GM18508 (cell line): Measurements from ENCODE around the gene NRCAM.
A peak's percentile ranks its signal among the peaks of the same experiment; 100 is the strongest.

Experiments
- ATAC-seq: cut with Tn5 transposase; IDR thresholded peaks from one replicate; pipeline ENCODE4 v1.9.1; 2021; ENCODE audit warnings: moderate number of reproducible peaks; ENCODE audit not compliant: insufficient read depth, unreplicated experiment

The NRCAM gene

DNA sequence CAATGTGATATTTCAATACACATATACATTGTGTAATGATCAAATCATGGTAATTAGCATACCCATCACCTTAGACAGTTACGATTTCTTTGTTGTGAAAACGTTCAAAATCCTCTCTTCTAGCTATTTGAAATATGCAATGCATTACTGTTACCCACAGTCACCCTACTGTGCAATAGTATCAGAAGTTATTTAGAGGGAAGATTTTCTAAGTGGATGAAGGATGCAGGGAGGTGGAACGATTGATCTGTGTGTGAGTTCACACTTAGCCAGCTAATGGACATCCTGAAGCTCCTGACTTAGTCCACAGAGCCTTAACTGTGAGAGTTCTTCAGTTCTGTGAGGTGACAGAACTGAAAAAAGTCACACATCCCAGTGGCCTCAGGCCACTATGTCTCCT, 228.9 kb downstream of the NRCAM start:
- no peak for ATAC-seq

- no peak for ATAC-seq
These were observed 229.4 kb downstream of the NRCAM start for GRCh38 chr7:108226816-108227299.

- ATAC-seq, result no peak
These were observed 230.6 kb downstream of the NRCAM start for GRCh38 chr7:108225531-108226181.

GRCh38 chr7:108224387-108224786, 231.8 kb downstream of the NRCAM start:
- ATAC-seq, result no peak

DNA sequence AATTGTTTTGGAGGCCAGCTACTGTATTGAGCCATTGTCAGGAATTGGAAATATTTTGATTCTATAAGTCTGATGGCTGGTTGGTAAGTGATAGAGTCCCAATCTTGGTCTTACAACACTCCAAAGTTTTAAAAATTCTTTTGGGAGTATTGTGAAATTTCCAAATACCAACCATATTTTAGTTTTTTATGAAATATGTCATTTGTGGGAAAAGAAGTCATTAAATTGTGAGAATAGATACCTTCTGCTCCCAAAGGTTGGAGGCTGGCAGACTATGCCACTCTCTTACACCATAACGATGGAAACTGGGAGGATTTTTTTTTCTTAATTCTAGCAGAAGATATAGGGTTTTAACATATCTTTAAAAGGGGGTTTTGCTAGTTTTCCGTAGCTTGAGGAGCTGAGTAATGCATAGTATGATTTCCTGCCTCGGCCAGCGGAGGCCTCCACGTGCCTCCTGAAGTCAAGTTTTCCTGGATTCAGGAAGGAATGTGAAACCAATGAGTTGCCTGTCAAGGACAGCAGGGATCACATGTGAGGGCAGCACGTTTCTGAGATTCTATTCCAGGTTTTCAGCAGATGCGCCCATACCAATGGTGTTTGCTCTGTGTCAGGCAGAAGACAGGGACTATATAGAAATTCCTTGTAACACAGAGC, 233.9 kb downstream of the NRCAM start:
- ATAC-seq, result no peak

- ATAC-seq, result peak; percentile 63
These were observed 244.6 kb downstream of the NRCAM start for GRCh38 chr7:108211382-108212201.

GRCh38 chr7:108210796-108211195, 245.4 kb downstream of the NRCAM start:
- no peak for ATAC-seq

DNA sequence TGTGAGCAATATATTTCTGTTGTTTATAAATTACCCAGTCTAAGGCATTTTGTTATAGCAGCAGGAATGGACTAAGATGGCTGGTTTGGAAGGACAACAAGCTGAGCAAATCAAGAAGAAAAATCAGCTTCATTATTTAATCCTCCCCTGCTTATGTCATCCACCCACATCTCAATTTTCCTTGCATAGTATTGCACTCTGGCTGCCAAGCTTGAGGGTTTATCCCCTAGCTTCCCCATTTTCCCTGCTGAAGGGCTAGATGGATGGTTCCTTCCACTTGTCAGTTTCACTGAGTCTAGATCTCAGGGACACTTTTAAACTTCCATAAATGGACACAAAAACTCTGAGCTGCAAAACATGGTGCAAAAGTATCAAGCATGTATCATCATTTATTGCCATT, 250.9 kb downstream of the NRCAM start:
- ATAC-seq, result no peak

DNA sequence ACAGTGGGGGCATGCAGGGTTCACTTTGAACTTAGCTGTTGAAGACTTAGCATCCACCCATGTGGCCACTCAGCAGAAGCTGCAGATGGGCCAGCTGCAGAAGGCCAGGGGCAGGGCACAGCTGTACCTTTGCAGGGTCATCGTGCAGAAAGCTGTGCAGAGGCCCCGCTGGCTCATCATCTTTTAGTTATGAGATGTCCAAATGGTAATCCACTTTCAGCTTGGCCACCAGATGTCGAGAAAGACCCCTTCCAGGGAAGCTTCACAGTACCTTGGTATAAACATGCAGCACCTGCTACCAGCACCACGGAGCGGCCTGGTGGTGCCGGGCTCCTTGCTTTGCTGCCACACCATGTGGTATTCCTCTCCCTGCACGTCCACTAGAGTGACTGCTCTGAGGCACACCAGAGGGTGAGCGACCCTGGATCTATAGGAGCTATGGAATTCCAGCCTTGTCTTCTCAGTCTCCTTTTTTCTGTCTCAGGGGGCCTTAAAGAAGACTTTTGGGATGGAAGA, 251.9 kb downstream of the NRCAM start:
- ATAC-seq, result no peak

- no peak for ATAC-seq
These were observed 252.7 kb downstream of the NRCAM start for GRCh38 chr7:108203537-108203936.

GRCh38 chr7:108202743-108203142, 253.5 kb downstream of the NRCAM start:
- no peak for ATAC-seq

DNA sequence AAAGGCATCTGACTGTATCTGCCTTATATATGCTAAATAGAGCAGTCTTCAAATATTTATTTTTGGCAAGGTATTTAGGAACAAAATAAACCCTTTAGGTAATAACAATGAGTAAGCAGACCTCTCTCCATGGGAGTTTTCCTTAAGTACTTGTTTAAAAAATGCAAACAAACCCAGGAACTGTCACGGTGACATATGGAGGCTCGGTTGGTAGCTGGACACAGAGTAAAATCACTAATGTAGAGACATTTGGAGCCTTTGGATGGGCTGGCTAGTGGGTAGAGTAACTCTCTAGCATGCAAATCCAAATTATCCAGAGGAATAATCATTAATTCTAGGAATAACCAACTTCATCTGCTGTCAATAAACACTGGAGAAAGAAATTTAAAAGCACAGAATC, 254.5 kb downstream of the NRCAM start:
- no peak for ATAC-seq

DNA sequence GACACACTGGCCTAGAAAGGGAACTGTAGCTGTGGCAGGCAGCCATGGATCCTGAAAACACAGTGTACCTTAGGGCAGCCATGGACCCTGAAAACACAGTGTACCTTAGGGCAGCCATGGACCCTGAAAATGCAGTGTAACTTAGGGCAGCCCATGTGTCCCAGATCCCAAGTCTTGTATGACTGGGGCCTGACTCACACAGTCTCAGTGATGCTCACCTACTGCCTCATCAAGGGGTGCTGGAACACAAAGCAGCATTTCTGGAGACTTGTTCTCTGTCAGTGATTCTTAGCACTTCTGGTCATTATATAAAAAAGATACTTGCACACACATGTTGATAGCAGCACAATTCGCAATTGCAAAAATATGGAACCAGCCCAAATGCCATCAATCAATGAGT, 255.9 kb downstream of the NRCAM start:
- ATAC-seq, result no peak

- ATAC-seq, result no peak
These were observed 258.7 kb downstream of the NRCAM start for GRCh38 chr7:108197371-108198091.

- ATAC-seq, result no peak
These were observed 260.2 kb downstream of the NRCAM start for GRCh38 chr7:108196004-108196403.

DNA sequence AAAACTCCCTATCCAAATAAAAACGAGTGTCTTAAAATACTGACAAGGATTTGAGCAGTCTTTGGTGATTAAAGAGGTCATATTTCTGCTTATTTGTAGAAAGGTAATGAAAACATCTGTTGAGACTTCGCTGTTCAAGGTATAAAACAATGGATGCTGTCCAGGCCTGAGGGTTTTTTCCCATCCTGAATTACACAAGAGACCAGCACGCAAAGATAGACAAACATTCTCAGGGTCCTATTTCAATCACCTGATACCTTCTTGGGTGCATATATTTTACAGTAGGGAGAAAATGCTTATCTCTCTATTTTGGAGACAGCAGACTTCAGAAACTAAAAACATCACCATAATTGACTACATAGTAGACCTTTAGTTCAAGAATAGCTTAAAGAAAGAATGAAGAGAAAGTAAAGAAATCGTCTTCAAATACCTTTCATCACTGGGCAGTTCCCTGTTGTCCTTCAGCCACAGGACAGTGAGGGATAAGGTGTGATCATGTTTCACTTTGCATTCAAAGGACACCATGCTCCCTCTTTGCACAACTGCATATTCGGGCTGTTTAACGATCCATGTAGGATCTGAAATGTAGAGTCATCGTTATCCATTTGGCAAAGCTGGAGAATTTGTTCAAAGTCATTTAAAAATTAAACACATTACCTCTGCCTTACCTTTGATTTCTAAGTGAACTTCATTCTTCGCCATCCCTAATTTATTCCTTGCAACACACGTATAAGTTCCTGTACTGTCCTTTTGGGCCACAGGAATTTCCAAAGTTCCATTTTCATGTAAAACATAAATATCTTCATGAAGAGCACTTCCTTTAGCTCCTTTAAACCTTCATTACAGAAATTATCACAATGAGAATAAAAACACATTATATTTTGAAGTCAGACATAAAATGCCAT, 262.4 kb downstream of the NRCAM start:
- ATAC-seq, result no peak

GRCh38 chr7:108190891-108191290, 265.3 kb downstream of the NRCAM start:
- ATAC-seq, result no peak

- ATAC-seq, result peak; percentile 62
These were observed 266.4 kb downstream of the NRCAM start for GRCh38 chr7:108189733-108190388.

DNA sequence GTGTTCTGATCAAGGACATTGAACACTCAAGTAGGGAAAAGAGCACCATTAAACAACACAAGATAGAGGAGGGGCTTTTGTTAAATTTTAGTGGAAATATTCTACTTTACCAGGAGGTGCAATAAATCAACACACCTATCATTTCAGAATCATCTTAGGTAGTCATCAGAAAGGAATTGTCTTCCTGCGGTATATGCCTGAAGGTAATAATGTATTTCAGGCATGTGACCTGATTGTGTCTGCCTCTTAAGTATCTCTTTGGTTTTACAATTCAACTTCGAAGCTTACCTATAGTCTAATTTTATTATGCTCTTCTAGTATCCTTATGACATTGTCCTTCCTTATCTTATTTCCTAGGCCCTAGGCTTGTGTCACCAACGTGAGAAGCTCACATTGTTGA, 267.5 kb downstream of the NRCAM start:
- no peak for ATAC-seq
